H4 (cell line): Measurements from ENCODE around the gene MBD3L3. TPM values are rescaled to one million over a fixed set of nuclear protein-coding genes. Genes with fewer than 3 reads are reported as not detected.
A peak's percentile ranks its signal among the peaks of the same experiment; 100 is the strongest.
"Not testable (repeated sequence)": the region's sequence is repeated elsewhere in the genome, so short reads cannot be mapped to it uniquely, and the experiment has no call there.

Experiments used
- DNase-seq: peaks from one replicate; pipeline ENCODE4 v3.0.0-alpha.2; 2015; ENCODE audit warnings: low spot score
- total RNA-seq: library from RNA; depleted of rRNA; stranded (reverse); fragments of >200 nt; shearing (Covaris generic); gene quantifications from 2 replicates; pipeline ENCODE4 v1.2.3, GENCODE V29; 2014

The MBD3L3 gene
- total RNA-seq, 1 experiment from 2014 or later = not detected

DNA sequence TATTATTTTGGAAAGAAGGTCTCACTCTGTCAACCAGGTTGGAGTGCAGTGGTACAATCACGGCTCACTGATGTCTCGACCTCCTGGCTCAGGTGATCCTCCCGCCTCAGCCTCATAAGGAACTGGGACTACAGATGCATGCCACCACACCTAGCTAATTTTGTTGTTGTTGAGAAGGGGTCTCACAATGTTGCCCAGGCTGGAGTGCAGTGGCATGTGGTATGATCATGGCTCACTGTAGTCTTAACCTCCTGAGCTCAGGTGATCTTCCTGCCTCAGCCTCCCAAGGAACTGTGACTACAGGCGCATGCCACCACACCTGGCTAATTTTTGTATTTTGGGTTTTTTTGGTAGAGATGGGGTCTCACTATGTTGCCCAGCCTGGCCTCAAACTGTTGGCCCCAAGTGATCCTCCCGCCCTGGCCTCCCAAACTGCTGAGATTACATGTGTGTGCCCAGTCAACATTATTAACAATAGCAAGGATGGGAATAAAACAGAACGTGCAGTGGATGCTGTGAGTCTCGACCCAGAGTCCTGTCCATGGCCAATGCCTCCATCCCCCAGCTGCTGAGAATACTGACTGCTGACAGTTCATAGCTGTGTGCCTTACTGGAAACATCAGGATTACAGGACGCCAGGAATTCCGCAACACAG, 5.4 kb upstream of the MBD3L3 start:
- DNase-seq = peak; percentile 3

DNA sequence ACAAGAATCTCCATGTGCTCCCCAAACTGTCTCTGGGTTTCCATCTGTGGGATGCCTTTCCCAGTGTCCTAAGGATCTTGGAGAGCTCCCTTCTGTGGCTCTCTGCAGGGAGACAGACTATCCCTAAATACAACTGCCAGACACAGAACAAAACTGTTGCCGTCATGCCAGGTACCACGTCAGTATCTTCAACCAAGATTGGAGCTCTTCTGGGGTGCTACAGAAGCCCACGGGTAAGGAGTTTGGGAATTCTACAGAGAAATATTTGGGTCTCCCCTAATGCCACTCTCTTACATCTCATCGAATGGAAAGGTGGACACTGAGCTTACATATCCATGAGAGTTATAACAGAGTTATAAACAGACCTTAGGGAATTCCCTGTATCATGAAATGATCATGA, 4.9 kb upstream of the MBD3L3 start:
- no peak for DNase-seq

DNA sequence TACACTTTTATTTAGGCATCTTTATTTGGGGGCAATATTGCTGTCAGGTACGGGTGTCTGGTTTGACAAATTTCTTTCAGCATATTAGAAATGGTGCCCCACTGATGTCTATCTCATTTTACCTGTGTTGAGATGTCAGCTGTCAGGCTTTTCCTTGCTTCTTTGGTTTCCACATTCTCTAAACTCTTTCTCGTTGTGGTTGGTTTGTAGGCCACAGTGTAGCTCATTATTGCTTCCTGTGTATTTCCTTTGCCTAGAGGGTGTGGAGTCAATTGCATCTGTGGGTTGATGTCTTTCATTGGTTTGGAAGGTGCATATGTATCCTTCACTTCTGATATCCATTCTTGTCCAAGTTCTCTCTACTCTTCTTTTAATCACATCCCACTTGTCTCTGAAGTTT, 1.5 kb upstream of the MBD3L3 start:
- DNase-seq = not testable (repeated sequence)

DNA sequence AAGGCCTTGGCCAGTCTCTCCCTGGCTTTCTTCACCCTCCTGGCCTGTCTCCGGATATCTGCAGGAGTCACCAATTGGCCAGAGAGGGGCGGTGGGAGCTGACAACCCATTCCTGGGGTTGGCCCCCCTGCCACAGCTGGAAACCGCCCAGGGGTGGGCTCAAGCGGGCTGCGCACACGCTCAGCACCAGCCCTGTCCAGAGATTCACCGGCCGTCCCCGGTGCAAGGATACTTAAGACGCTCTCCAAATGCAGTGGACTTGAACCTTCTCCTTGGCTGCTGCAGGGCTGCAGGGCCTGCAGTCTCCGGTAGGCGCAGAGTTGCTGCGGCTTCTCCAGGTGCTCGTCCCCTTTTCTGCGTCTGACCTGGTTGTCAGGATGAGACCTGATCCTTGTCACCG, 2.1 kb downstream of the MBD3L3 start:
- not testable (repeated sequence) for DNase-seq

DNA sequence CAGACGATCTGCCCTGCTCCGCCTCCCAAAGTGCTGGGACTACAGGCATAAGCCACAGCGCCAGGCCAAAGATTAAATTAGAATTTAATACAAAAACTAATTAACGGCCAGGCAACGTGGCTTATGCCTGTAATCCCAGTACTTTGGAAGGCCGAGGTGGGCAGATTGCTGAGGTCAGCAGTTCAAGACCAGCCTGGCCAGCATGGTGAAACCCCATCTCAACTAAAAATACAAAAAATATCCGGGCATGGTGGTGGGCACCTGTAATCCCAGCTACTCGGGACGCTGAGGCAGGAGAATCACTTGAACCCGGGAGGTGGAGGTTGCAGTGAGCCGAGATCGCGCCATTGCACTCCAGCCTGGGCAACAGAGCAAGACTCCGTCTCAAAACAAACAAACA, 2.8 kb downstream of the MBD3L3 start:
- not testable (repeated sequence) for DNase-seq

DNA sequence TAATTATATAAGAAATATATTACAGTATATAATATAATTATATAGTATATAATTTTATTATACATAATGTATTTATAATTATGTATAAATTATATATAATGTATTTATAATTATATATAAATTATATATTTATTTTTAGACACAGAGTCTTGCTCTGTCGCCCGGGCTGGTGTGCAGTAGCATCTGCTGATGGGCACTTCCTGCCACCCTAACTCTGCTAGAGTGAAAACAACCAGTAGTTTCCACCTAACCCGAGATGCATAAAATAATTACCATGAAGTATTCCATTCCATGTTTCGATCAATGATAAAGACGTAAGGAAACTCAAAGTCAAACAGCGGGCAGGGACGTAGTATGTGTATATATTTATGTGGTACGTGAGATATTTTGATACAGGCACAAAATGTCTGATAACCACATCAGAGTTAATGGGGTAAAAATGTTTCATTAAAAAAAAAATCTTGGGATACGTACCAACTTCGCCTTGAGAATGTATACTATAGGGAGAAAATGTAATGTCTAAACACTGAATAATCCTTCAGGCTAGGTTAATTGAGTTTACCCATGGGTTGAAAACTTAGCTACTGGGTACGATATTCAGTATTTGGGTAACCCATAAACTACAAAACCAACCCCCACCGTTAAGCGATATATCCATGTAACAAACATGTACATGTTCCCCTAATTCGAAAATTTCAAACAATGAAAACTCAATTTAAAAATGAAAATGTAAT, 3.7 kb downstream of the MBD3L3 start:
- peak; percentile 0 for DNase-seq

DNA sequence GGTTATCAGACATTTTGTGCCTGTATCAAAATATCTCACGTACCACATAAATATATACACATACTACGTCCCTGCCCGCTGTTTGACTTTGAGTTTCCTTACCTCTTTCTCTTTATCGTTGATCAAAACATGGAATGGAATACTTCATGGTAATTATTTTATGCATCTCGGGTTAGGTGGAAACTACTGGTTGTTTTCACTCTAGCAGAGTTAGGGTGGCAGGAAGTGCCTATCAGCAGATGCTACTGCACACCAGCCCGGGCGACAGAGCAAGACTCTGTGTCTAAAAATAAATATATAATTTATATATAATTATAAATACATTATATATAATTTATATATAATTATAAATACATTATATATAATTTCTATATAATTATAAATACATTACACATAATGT, 5.6 kb downstream of the MBD3L3 start:
- DNase-seq = not testable (repeated sequence)

DNA sequence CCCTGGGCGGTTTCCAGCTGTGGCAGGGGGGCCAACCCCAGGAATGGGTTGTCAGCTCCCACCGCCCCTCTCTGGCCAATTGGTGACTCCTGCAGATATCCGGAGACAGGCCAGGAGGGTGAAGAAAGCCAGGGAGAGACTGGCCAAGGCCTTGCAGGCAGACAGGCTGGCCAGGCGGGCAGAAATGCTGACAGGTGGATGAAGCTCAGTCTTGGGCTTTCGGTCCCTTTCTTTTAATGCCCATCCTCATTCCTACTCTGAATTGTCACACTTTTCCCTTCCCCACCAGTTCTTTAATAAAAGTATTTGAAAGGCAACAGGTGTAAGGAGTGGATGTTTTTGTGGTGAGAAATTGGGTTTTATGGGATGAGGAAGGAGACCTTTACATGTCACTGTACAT, 7.1 kb downstream of the MBD3L3 start:
- not testable (repeated sequence) for DNase-seq

DNA sequence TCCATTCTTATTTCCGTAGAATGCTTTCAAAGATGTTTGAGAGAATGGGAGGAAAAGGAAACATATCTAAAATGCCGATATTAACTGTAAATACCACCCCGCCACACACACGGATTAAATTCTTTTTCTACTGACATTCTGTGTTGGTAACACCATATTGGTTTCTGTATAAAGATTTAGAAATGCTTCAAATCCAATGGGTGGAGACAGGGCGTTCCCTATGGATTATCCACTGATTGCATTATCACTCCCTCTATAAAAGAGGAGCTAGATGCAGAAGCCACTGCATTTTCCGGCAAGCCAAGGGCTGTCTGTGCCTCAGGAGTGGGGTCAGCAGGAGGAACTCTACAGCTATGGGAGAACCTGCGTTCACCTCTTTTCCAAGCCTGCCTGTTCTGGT, 9.5 kb downstream of the MBD3L3 start, which contains the start of gene MBD3L2:
Gene MBD3L2 (plus strand): TSS at position 301 of the 400 bp plus-strand sequence. CDS start 53 bp downstream, at position 354.
- not testable (repeated sequence) for DNase-seq

DNA sequence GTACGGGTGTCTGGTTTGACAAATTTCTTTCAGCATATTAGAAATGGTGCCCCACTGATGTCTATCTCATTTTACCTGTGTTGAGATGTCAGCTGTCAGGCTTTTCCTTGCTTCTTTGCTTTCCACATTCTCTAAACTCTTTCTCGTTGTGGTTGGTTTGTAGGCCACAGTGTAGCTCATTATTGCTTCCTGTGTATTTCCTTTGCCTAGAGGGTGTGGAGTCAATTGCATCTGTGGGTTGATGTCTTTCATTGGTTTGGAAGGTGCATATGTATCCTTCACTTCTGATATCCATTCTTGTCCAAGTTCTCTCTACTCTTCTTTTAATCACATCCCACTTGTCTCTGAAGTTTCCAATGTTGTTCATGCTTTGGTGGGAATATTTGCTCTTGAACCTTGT, 16.9 kb downstream of the MBD3L3 start:
- not testable (repeated sequence) for DNase-seq

DNA sequence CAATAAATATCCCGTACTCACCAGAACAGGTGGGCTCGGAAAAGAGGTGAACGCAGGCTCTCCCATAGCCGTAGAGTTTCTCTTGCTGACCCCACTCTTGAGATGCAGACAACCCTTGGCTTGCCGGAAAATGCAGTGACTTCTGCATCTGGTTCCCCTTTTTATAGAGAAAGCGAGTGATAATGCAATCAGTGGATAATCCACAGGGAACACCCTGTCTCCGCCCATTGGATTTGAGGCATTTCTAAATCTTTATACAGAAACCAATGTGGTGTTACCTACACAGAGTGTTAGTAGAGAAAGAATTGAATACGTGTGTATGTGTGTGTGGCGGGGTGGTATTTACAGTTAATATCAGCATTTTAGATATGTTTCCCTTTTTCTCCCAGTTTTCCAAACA, 18.4 kb downstream of the MBD3L3 start, which contains the start of gene MBD3L4:
Gene MBD3L4 (minus strand): TSS at position 101 of the 400 bp plus-strand sequence. CDS start 35 bp downstream, at position 66.
- DNase-seq = not testable (repeated sequence)

DNA sequence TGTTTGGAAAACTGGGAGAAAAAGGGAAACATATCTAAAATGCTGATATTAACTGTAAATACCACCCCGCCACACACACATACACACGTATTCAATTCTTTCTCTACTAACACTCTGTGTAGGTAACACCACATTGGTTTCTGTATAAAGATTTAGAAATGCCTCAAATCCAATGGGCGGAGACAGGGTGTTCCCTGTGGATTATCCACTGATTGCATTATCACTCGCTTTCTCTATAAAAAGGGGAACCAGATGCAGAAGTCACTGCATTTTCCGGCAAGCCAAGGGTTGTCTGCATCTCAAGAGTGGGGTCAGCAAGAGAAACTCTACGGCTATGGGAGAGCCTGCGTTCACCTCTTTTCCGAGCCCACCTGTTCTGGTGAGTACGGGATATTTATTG, 28.2 kb downstream of the MBD3L3 start, which contains the start of gene MBD3L5:
Gene MBD3L5 (plus strand): TSS at position 301 of the 400 bp plus-strand sequence. CDS start 34 bp downstream, at position 335.
- not testable (repeated sequence) for DNase-seq

DNA sequence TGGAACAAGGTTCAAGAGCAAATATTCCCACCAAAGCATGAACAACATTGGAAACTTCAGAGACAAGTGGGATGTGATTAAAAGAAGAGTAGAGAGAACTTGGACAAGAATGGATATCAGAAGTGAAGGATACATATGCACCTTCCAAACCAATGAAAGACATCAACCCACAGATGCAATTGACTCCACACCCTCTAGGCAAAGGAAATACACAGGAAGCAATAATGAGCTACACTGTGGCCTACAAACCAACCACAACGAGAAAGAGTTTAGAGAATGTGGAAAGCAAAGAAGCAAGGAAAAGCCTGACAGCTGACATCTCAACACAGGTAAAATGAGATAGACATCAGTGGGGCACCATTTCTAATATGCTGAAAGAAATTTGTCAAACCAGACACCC, 29.7 kb downstream of the MBD3L3 start:
- not testable (repeated sequence) for DNase-seq

DNA sequence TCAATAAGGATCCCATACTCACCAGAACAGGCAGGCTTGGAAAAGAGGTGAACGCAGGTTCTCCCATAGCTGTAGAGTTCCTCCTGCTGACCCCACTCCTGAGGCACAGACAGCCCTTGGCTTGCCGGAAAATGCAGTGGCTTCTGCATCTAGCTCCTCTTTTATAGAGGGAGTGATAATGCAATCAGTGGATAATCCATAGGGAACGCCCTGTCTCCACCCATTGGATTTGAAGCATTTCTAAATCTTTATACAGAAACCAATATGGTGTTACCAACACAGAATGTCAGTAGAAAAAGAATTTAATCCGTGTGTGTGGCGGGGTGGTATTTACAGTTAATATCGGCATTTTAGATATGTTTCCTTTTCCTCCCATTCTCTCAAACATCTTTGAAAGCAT, 37.1 kb downstream of the MBD3L3 start, which contains the start of gene MBD3L2B:
Gene MBD3L2B (minus strand): TSS at position 101 of the 400 bp plus-strand sequence. CDS start 34 bp downstream, at position 67.
- DNase-seq = not testable (repeated sequence)

DNA sequence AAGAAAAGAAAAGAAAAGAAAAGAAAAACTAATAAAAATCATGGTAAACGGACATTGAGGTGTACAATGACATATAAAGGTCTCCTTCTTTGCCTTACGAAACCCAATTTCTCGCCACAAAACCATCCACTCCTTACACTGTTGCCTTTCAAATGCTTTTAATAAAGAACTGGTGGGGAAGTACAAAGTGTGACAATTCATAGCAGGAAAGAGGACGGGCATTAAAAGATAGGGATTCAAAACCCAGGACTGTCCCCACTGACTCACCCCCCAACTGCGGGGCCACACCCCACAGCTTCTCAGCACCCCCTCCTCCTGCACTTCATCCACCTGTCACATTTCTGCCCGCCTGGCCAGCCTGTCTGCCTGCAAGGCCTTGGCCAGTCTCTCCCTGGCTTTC, 39.6 kb downstream of the MBD3L3 start:
- no peak for DNase-seq

DNA sequence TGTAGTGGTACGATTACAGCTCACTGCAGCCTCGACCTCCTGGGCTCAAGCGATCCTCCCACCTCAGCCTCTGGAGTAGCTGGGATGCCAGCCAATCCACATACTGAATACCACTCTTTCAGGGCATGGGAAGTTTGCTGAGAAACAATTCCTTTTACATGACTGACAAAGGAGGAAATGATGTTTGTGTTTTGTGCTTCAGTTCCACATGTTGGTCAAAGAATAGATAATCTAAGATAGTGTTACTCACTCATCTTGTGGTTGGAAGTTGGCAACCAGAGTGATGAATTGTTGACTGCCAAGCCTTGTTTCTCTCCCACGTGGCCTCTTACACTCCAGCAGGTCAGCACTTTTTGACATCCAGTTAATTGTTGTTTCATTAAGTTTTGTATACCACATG, 44.8 kb downstream of the MBD3L3 start:
- peak; percentile 68 for DNase-seq

DNA sequence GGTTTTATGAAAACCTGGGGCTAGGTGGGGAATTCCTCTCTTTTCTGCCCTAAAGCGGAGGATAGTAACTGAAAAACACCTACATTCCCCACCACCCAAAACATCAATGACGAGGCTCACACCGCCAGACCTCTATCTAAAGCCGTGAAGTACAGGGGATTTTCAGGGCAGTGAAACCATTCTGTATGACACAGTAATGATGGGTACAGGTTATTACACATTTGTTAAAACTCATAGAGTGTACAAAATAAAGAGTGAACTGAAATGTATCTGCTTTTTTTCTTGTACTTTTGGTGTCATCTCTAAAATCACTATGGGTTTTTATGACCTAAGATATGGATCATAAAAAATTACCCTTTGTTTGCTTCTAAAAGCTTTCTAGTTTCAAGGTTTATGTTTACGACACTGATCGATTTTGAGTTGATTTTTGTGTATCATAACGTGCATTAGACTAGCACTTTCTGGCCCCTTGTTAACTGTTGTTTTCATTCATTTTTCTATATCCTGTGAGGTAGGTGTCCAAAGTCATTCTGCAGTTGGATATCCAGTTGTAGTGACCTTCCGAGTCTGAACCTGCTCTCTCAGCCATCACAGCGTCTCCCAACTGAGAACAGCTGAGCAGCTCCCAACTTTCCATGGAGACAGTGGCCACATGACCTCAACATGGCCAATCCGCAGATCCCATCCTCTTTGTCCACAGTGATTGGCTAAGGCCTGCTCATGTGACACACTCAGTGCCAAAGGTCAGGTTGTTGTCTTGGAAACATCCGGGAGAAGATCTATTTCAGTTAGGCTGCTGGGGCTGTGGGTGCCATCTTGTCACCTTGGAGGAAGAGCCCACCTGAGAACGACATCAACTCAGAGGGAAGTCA, 47.5 kb downstream of the MBD3L3 start:
- DNase-seq = no peak

DNA sequence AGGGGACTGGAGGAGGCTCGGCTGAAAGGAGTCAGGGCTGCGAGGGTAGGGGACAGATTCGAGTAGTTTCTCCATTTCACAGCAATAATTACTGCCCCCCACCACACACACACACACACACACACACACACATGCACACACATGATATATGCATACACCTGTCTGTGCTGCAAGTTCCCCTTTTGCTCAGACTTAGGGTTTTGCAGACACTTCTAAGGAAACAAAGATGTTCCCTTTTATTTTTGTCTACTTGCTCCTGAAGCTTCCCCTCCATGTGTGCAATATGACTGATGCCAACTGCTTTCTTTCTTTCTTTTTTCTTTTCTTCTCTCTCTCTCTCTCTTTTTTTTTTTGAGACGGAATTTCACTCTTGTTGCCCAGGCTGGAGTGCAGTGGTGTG, 50.6 kb downstream of the MBD3L3 start:
- no peak for DNase-seq
